ENCODE measurements around the gene PTPRN2.

Gene PTPRN2

DNA sequence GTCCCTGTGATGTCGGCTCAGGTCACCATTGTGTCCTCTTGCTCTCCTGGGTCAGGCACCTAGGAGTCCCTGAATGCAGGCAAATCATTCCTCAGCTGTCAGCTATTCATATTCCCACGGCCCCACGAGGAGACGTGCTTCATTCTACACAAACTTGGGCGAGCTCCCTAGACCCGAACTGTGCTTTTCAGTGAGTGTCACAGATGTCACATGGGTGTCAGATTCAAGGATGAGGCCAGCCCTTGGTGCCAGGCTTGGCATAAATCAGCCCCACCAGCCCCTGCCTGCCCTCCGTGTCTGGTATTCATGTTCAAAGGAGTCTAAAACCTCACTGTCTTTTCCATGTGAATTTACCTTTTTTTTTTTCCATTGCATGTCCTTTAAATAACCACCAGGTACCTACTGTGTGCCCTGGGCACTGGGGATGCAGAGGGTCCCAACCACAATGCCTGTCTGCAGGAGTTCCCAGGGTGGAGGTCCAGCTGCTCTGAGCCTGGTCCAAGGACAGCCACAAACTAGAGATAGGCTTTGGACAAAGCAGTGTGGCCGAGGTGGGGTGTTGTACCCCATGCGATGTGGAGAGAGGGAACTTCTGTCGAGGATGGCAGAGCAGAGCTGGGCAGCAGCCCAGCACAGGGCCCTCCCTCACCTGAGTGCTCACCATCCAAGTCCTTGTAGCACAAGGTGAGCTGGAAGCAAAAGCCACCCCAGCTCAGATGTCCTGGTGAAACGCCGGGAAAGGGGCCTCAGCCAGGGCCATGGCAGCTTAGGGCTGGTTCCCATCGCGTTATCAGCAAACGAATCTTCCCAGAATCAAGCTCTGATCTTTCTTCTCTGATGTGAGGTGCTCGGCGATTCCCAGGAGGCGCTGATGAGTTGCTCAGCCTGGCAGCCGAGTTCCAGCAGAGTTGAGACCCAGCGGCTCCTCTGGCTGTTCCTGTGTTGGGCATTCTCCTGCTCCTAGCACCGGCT is 611.9 kb downstream of the PTPRN2 start:
- H3K4me3 ChIP-seq (ENCODE audit: low read length): no peak overlapping the region
- no peak overlapping the region for H3K9ac ChIP-seq (ENCODE audit: low read length)
- no peaks in the 10 kb centered on the region for H3K27me3 ChIP-seq (ENCODE audit: control insufficient read depth, insufficient read depth, low read length)
- H3K36me3 ChIP-seq (ENCODE audit: control insufficient read depth, insufficient read depth, low read length): no peaks in the 10 kb centered on the region
- no peak overlapping the region for H3K27ac ChIP-seq (ENCODE audit: low read depth, low read length)
- H3K4me1 ChIP-seq (ENCODE audit: control insufficient read depth, insufficient read depth, low read length): no peaks in the 10 kb centered on the region

DNA sequence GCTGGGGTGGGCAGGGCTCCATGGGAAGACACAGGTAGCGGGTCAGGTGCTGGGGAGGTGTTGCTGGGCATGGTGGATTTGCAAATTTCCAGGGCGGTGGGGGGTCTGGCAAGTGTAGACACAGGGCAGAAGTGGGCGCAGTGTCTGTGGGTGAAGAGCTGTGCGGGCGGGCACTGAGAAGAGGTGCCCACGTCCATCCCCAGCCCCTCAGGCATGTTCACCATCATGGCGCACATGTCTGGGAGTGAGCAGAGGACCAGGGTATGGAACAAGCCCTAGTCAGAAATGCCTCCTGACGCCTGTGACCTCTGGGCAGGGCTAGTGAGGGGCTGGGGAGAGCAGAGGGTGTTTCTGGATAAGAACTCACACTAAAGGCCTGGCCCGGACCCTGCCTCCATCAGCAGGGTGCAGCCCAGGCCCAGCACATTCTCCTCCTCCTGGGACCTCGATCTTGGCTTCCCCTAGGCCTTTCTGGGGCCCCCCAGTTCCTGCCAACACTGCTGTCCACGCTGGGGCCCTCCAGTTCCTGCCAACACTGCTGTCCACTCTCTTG is 612.9 kb downstream of the PTPRN2 start:
- Histone ChIP-seq H3K27ac (ENCODE audit: low read depth, low read length) (no peak overlapping the region), H3K4me1 (ENCODE audit: control insufficient read depth, insufficient read depth, low read length) (no peaks in the 10 kb centered on the region), H3K36me3 (ENCODE audit: control insufficient read depth, insufficient read depth, low read length) (no peaks in the 10 kb centered on the region), H3K9ac (ENCODE audit: low read length) (no peak overlapping the region), H3K4me3 (ENCODE audit: low read length) (no peak overlapping the region), H3K27me3 (ENCODE audit: control insufficient read depth, insufficient read depth, low read length) (no peaks in the 10 kb centered on the region)

DNA sequence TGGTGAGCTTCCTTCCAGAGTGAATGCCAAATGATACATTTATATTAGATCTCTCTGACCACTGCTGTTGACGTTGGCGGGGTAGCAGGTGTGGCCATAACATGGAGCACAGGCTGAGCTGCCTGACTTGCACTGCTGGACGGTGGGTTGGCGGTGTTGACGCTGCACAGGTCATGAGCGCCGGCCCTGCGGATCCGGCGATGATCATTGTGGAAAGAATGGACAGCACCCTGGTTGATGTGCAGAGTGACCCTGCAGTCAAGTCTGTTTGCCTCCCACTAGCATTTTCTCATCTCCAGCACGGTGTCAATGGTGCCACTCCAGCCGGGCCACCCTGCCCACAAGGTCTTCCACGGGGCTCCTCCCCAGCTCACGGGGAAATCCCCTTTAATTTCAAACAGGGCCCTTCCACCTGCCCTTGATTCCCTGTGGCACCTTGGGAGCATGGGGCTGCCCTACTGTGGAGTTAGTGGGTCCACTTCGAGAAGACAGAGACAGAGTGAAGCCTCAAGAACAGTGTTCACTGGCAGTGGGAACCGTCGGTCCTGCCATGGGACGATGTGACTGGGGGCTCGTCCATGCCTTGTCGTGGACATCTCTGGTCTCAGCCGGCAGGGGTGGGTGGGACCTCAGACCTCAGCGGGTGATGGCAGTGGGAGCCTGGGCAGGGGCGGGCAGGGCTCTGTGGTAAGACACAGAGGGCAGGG is 613.5 kb downstream of the PTPRN2 start:
- H3K27ac ChIP-seq (ENCODE audit: low read depth, low read length): no peak overlapping the region
- no peaks in the 10 kb centered on the region for H3K36me3 ChIP-seq (ENCODE audit: control insufficient read depth, insufficient read depth, low read length)
- H3K27me3 ChIP-seq (ENCODE audit: control insufficient read depth, insufficient read depth, low read length): no peaks in the 10 kb centered on the region
- H3K9ac ChIP-seq (ENCODE audit: low read length): no peak overlapping the region
- no peaks in the 10 kb centered on the region for H3K4me1 ChIP-seq (ENCODE audit: control insufficient read depth, insufficient read depth, low read length)
- H3K4me3 ChIP-seq (ENCODE audit: low read length): no peak overlapping the region

DNA sequence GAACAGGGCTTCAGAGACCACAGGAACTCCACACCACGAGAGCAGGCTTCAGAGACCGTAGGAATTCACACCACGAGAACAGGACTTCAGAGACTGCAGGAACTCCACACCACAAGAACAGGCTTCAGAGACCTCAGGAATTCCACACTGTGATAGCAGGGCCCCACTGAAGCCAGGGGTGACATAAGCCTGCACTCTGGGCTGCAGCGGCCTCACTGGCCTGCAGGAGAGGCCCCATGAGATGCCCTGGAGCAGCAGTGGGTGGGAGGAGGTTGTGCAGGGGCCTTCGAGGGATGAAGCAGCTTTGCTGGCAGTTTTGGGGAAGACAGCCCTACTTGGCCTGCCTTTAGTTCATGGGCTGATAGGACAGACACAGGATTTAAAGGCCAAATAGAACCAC is 614.7 kb downstream of the PTPRN2 start:
- Histone ChIP-seq H3K4me3 (ENCODE audit: low read length) (no peak overlapping the region), H3K27me3 (ENCODE audit: control insufficient read depth, insufficient read depth, low read length) (no peaks in the 10 kb centered on the region), H3K27ac (ENCODE audit: low read depth, low read length) (no peak overlapping the region), H3K36me3 (ENCODE audit: control insufficient read depth, insufficient read depth, low read length) (no peaks in the 10 kb centered on the region), H3K9ac (ENCODE audit: low read length) (no peak overlapping the region), H3K4me1 (ENCODE audit: control insufficient read depth, insufficient read depth, low read length) (no peaks in the 10 kb centered on the region)

DNA sequence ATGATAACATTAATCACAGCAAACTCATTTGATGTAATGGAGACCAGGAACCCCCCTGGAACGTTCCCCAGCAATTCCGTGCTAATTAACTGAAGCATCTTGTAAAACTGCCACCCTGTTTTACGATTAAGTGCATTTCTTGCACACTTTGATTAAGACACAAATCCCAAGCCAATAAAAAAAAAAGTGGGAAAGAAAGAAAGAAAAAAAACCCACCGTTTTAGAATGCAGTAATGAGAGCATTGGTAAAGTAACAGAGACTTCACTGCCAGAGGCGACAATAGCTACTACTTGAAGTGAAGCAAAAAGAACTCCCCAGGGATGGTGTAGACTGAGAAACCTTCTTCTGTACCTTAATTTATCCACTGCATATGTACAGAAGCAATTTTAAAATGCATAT is 616.1 kb downstream of the PTPRN2 start:
- Histone ChIP-seq H3K36me3 (ENCODE audit: control insufficient read depth, insufficient read depth, low read length) (no peaks in the 10 kb centered on the region), H3K4me3 (ENCODE audit: low read length) (no peak overlapping the region), H3K9ac (ENCODE audit: low read length) (no peak overlapping the region), H3K27ac (ENCODE audit: low read depth, low read length) (no peak overlapping the region), H3K4me1 (ENCODE audit: control insufficient read depth, insufficient read depth, low read length) (no peaks in the 10 kb centered on the region), H3K27me3 (ENCODE audit: control insufficient read depth, insufficient read depth, low read length) (no peaks in the 10 kb centered on the region)

DNA sequence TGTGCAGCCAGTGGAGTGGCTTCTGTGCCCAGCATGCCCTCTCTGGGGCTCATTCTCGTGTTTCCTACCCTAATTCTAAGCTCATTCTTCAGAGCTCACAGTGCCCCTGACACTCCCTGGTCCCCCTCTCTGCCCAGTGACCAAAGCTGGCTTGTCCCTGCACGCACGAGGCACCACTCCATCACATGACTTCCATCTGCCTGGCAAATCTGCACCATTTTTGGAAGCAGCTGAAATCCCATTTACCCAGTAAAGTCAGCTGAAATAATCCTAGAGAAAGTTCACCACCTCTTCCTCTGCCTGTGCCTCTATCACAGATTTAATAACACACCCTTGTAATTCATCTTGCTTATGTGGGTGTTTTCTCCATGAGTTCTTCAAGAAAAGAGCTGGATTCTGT is 616.9 kb downstream of the PTPRN2 start:
- Histone ChIP-seq H3K27ac (ENCODE audit: low read depth, low read length) (no peak overlapping the region), H3K9ac (ENCODE audit: low read length) (no peak overlapping the region), H3K36me3 (ENCODE audit: control insufficient read depth, insufficient read depth, low read length) (no peaks in the 10 kb centered on the region), H3K4me3 (ENCODE audit: low read length) (no peak overlapping the region), H3K27me3 (ENCODE audit: control insufficient read depth, insufficient read depth, low read length) (no peaks in the 10 kb centered on the region), H3K4me1 (ENCODE audit: control insufficient read depth, insufficient read depth, low read length) (no peaks in the 10 kb centered on the region)

DNA sequence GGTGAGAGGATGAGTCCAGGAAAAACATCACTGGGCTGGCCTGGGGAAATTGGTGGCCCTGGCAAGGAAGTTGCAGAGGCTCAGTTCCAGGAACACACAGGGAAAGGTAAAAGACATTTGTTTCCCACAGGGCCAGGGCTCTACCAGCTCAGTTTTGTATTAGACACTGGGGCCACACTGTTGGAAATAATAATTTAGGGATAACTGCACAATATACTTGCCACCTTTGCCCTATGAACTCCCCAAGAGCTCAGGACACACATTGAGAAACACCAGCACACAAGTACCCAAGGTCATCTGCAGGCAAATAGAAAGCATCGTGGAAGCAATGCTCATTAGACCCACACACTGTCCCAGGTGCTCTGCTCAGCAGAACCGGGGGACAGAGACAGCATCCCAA is 617.6 kb downstream of the PTPRN2 start:
- Histone ChIP-seq H3K4me1 (ENCODE audit: control insufficient read depth, insufficient read depth, low read length) (no peaks in the 10 kb centered on the region), H3K9ac (ENCODE audit: low read length) (no peak overlapping the region), H3K27ac (ENCODE audit: low read depth, low read length) (no peak overlapping the region), H3K27me3 (ENCODE audit: control insufficient read depth, insufficient read depth, low read length) (no peaks in the 10 kb centered on the region), H3K4me3 (ENCODE audit: low read length) (no peak overlapping the region), H3K36me3 (ENCODE audit: control insufficient read depth, insufficient read depth, low read length) (no peaks in the 10 kb centered on the region)

DNA sequence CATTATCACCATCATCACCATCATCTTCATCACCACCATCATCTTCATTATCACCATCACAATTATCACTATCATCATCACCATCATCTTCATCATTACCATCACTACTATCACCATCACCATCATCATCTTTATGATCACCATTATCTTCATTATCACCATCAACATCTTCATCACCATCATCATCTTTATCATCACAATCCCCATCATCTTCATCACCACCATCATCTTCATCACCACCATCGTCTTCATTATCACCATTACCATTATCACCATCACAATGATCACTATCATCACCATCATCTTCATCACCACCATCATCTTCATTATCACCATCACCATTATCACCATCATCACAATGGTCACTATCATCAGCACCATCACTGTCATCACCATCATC is 621.1 kb downstream of the PTPRN2 start:
- Histone ChIP-seq H3K27me3 (ENCODE audit: control insufficient read depth, insufficient read depth, low read length) (no peaks in the 10 kb centered on the region), H3K9ac (ENCODE audit: low read length) (no peak overlapping the region), H3K4me3 (ENCODE audit: low read length) (no peak overlapping the region), H3K4me1 (ENCODE audit: control insufficient read depth, insufficient read depth, low read length) (no peaks in the 10 kb centered on the region), H3K27ac (ENCODE audit: low read depth, low read length) (no peak overlapping the region), H3K36me3 (ENCODE audit: control insufficient read depth, insufficient read depth, low read length) (no peaks in the 10 kb centered on the region)

DNA sequence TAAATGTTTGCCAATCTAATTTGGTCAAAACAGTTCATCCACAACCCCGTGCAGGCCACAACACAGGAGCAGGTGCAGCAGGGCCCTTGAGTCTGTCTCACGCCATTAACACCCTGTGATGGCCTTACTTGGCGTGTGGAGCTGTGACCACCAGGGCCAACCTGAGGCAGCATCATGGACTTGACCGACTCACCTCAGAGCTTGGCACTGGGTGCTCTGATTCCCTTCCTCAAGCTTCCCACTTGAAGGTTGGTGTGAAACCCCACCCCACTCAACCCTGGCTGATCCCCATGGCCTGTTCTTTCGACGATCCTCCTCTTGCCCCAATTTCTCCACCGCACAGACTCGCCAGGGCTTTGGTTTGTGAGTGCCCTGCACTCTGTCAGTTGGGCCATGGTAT is 623.1 kb downstream of the PTPRN2 start:
- Histone ChIP-seq H3K36me3 (ENCODE audit: control insufficient read depth, insufficient read depth, low read length) (no peaks in the 10 kb centered on the region), H3K9ac (ENCODE audit: low read length) (no peak overlapping the region), H3K4me3 (ENCODE audit: low read length) (no peak overlapping the region), H3K4me1 (ENCODE audit: control insufficient read depth, insufficient read depth, low read length) (no peaks in the 10 kb centered on the region), H3K27ac (ENCODE audit: low read depth, low read length) (no peak overlapping the region), H3K27me3 (ENCODE audit: control insufficient read depth, insufficient read depth, low read length) (no peaks in the 10 kb centered on the region)

DNA sequence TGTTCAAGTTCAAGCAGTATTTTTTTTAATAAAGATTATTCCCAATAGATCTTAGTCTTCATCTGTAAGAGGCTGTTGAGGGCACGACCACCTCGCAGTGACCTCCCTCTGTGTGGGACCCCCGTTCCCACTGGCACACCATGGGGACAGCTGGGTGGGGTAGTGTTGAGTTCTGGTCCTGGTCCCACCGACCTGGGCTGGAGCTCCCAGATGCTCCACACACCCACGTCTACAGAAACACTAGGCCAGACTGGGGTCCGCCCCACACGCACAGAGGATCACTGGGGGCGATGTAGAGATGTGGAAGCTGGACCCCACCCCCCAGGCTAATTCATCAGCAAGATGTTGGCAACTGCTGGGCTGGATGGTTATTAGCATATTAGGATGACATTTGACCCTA is 623.6 kb downstream of the PTPRN2 start:
- no peaks in the 10 kb centered on the region for H3K27me3 ChIP-seq (ENCODE audit: control insufficient read depth, insufficient read depth, low read length)
- H3K36me3 ChIP-seq (ENCODE audit: control insufficient read depth, insufficient read depth, low read length): no peaks in the 10 kb centered on the region
- no peaks in the 10 kb centered on the region for H3K4me1 ChIP-seq (ENCODE audit: control insufficient read depth, insufficient read depth, low read length)
- H3K27ac ChIP-seq (ENCODE audit: low read depth, low read length): no peak overlapping the region
- no peak overlapping the region for H3K9ac ChIP-seq (ENCODE audit: low read length)
- H3K4me3 ChIP-seq (ENCODE audit: low read length): no peak overlapping the region

DNA sequence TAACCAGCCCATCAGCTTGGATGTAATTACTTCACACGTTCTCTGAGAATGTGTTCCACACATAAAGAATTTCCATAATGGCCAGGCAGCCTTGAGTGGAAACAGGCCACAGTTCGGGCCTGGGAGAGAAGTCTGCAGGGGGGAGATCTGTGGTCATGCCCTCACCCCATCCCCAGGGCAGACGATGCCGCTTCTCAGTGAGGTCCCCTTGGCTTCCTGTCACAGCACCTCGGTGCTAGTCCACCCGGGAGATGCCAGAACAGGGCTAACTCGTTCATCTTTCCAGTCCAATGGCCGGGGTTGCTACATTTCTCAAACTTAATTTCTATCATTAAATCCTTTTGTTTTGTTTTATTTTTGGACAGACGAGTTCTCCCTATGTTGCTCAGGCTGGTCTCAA is 624.1 kb downstream of the PTPRN2 start:
- Histone ChIP-seq H3K36me3 (ENCODE audit: control insufficient read depth, insufficient read depth, low read length) (no peaks in the 10 kb centered on the region), H3K4me3 (ENCODE audit: low read length) (no peak overlapping the region), H3K27ac (ENCODE audit: low read depth, low read length) (no peak overlapping the region), H3K27me3 (ENCODE audit: control insufficient read depth, insufficient read depth, low read length) (no peaks in the 10 kb centered on the region), H3K4me1 (ENCODE audit: control insufficient read depth, insufficient read depth, low read length) (no peaks in the 10 kb centered on the region), H3K9ac (ENCODE audit: low read length) (no peak overlapping the region)

DNA sequence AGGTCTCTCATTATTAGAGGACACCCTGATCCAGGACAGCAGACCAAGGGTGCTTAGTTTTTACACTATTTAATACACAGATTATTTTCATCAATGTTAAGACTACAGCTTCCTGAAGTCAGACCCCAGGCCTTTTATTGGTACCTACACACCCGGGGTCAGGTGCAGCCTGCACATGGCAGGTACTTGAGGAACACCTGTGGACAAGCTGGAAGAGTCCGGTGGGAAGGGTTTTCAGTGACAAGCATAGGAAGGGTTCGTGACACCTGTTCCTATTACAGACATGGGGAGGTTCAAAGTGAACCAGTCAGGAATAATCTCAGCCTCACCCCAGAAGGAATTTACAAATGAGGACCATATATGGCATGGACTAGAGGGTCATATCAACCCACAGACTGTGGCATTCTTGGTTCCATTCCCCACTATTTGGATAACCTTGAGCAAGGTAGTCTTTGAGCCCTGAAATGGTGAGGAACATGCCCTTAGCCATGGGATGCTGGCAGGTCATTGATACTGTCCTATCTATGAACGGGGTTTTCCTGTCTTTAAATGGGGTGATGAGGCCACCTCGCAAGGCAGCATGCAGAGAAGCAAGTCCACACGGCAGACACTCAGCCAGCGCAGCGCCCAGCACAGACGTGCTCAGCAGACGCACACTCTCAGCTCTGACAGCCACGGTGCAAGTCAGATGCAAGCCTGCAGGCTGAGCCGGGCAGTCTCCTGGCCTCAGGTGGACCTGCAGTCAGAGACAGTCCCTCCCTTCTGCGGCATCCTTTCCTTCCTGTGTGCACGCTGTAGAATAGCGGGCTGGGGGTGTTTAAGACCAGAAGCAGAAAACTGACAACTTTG is 624.9 kb downstream of the PTPRN2 start:
- no peak overlapping the region for H3K4me3 ChIP-seq (ENCODE audit: low read length)
- H3K36me3 ChIP-seq (ENCODE audit: control insufficient read depth, insufficient read depth, low read length): no peaks in the 10 kb centered on the region
- no peak overlapping the region for H3K9ac ChIP-seq (ENCODE audit: low read length)
- H3K27me3 ChIP-seq (ENCODE audit: control insufficient read depth, insufficient read depth, low read length): no peaks in the 10 kb centered on the region
- no peaks in the 10 kb centered on the region for H3K4me1 ChIP-seq (ENCODE audit: control insufficient read depth, insufficient read depth, low read length)
- no peak overlapping the region for H3K27ac ChIP-seq (ENCODE audit: low read depth, low read length)
